SK-N-MC (cell line): ENCODE data around the gene PCDH15.

Source experiments
- EZH2 ChIP-seq: fragments of 200-600 bp; sonication (generic); IDR thresholded peaks from one replicate; pipeline ENCODE4 v1.6.1; 2017; ENCODE audit warnings: antibody characterized with exemption
- POLR2AphosphoS5 ChIP-seq: IDR thresholded peaks from 2 replicates; pipeline ENCODE4 v1.6.1; 2012; ENCODE audit warnings: mild to moderate bottlenecking, low read depth, low read length, borderline replicate concordance

GRCh38 chr10:53893061-53893460 is 908.0 kb downstream of the PCDH15 start:
- TF ChIP-seq POLR2AphosphoS5: no peak
- no peak for TF ChIP-seq EZH2
